GM13977 (cell line): ENCODE measurements around the gene RPS29.

Experiments used
- DNase-seq: peaks from one replicate; pipeline ENCODE4 v3.0.0; 2012; ENCODE audit warnings: low spot score
- CTCF ChIP-seq: IDR thresholded peaks from 2 replicates; pipeline ENCODE4 v1.5.1; 2012; ENCODE audit warnings: mild to moderate bottlenecking, control low read depth; ENCODE audit not compliant: insufficient read depth; ENCODE audit errors: extremely low read depth, missing control alignments
- in situ Hi-C: fragments of 300-500 bp; cut with MboI; formaldehyde crosslinking; loops from one replicate; pipeline ENCODE4 v1.12.0; 2022; ENCODE audit warnings: low sequenced_read_pairs, low pct_unique_long_range_greater_than_20kb, mixed read lengths, inconsistent platforms; ENCODE audit not compliant: unreplicated experiment

RPS29 gene

GRCh38 chr14:49550286-49551184 is 35.6 kb downstream of the RPS29 start:
- in situ Hi-C loops: no loop called here
- peak; percentile 14 for TF ChIP-seq CTCF
- no peak for DNase-seq

- in situ Hi-C loops: no loop called here
- TF ChIP-seq CTCF: no peak
Observed at GRCh38 chr14:49549881-49550280, 36.3 kb downstream of the RPS29 start.

GRCh38 chr14:49549446-49549845 is 36.7 kb downstream of the RPS29 start:
- TF ChIP-seq CTCF: no peak
- in situ Hi-C loops: no loop called here
- DNase-seq: no peak

More at GRCh38 chr14:49549881-49550280, 36.3 kb downstream of the RPS29 start:
- no peak for DNase-seq

- in situ Hi-C loops: no loop called here
- DNase-seq: no peak
- TF ChIP-seq CTCF: no peak
Observed at GRCh38 chr14:49546766-49547165, 39.4 kb downstream of the RPS29 start.

- DNase-seq: no peak
- no peak for TF ChIP-seq CTCF
- in situ Hi-C loops: no loop called here
Observed at GRCh38 chr14:49545716-49546115, 40.5 kb downstream of the RPS29 start.

GRCh38 chr14:49545071-49545470 is 41.1 kb downstream of the RPS29 start:
- no peak for TF ChIP-seq CTCF
- DNase-seq: no peak
- in situ Hi-C loops: no loop called here

GRCh38 chr14:49541049-49541448 is 45.1 kb downstream of the RPS29 start:
- no peak for TF ChIP-seq CTCF
- in situ Hi-C loops: no loop called here
- DNase-seq: no peak
